DMS 273 (cell line): Measurements from ENCODE around the gene KRTAP10-10.
"Not testable (repeated sequence)": the region's sequence is repeated elsewhere in the genome, so short reads cannot be mapped to it uniquely, and the experiment has no call there.

Experiments
- DNase-seq: peaks from one replicate; lab custom pipeline; 2025; ENCODE audit not compliant: unreplicated experiment; lab: John Stamatoyannopoulos, UW

KRTAP10-10 gene

GRCh38 chr21:44625756-44626155 is 11.4 kb upstream of the KRTAP10-10 start:
- no peak for DNase-seq

- DNase-seq: no peak
Measured at GRCh38 chr21:44626262-44626661, 10.9 kb upstream of the KRTAP10-10 start.

GRCh38 chr21:44626673-44627143 is 10.4 kb upstream of the KRTAP10-10 start, which contains the start of gene KRTAP10-9:
Gene KRTAP10-9, plus strand, starts transcription at chr21:44627093. Its CDS starts 79 bp downstream, at chr21:44627172.
- no peak for DNase-seq

- DNase-seq: peak; percentile 65
Measured at GRCh38 chr21:44627181-44627822, 9.9 kb upstream of the KRTAP10-10 start.

GRCh38 chr21:44627831-44628233 is 9.3 kb upstream of the KRTAP10-10 start:
- DNase-seq: not testable (repeated sequence)

- DNase-seq: no peak
Measured at GRCh38 chr21:44628707-44629391, 8.3 kb upstream of the KRTAP10-10 start.

- no peak for DNase-seq
Measured at GRCh38 chr21:44630440-44630839, 6.7 kb upstream of the KRTAP10-10 start.

- no peak for DNase-seq
Measured at GRCh38 chr21:44632067-44632466, 5.1 kb upstream of the KRTAP10-10 start.

GRCh38 chr21:44636209-44637017 is 743 bp upstream of the KRTAP10-10 start:
- no peak for DNase-seq

GRCh38 chr21:44637851-44638348 is 744 bp downstream of the KRTAP10-10 start:
- peak; percentile 74 for DNase-seq

GRCh38 chr21:44638506-44639330 is 1.6 kb downstream of the KRTAP10-10 start:
- not testable (repeated sequence) for DNase-seq

GRCh38 chr21:44639331-44639655 is 2.1 kb downstream of the KRTAP10-10 start:
- DNase-seq: no peak

GRCh38 chr21:44640761-44641160 is 3.6 kb downstream of the KRTAP10-10 start:
- DNase-seq: no peak

- no peak for DNase-seq
Measured at GRCh38 chr21:44643741-44644310, 6.7 kb downstream of the KRTAP10-10 start.

GRCh38 chr21:44644878-44645277 is 7.7 kb downstream of the KRTAP10-10 start:
- DNase-seq: no peak

GRCh38 chr21:44646366-44647221 is 9.4 kb downstream of the KRTAP10-10 start, which contains the start of gene KRTAP10-11:
Gene KRTAP10-11, plus strand, starts transcription at chr21:44646414. Its CDS starts 45 bp downstream, at chr21:44646459.
- DNase-seq: peak; percentile 83

- peak; percentile 83 for DNase-seq
Measured at GRCh38 chr21:44647222-44647552, 10.0 kb downstream of the KRTAP10-10 start.

GRCh38 chr21:44648557-44649311 is 11.6 kb downstream of the KRTAP10-10 start:
- no peak for DNase-seq
